ENCODE data around the gene LARP4B.

LARP4B gene

DNA sequence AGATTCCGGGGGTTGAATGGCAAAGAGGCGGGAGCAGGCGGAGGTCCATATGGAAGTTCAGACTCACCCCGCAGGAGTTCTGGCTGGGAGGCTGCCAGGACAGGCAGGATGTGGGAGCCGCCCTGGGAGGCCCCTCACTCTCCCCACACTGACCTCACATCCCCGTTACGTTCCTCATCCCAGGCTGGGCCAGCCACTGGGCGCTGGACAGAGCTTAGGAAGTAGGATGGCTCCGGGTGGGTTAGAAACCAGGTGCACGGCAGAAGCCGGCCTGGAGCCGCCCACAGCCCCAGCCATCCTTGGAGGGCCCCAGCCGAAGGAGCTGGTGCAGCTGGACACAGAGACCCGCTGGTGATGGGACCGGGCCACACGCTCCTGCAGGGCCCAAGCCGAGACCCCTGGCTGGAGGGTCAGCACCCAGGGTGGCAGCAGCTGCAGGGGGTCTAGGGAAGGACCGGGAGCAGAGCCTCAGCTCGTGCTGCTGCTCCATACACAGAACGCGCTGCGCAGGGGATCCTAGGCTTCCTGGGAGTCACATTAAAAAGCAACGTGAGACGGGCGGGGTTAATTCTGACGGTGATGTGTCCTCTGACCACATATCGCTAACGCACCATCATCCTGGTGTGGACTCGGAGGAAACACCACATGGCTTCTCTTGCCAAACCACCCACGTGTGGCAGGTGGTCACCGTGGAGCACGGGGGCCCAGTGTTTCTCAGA, 143.4 kb downstream of the LARP4B start:
- DNase-seq (ENCODE audit: low read depth in 2 of 2), result peak; percentile 21

DNA sequence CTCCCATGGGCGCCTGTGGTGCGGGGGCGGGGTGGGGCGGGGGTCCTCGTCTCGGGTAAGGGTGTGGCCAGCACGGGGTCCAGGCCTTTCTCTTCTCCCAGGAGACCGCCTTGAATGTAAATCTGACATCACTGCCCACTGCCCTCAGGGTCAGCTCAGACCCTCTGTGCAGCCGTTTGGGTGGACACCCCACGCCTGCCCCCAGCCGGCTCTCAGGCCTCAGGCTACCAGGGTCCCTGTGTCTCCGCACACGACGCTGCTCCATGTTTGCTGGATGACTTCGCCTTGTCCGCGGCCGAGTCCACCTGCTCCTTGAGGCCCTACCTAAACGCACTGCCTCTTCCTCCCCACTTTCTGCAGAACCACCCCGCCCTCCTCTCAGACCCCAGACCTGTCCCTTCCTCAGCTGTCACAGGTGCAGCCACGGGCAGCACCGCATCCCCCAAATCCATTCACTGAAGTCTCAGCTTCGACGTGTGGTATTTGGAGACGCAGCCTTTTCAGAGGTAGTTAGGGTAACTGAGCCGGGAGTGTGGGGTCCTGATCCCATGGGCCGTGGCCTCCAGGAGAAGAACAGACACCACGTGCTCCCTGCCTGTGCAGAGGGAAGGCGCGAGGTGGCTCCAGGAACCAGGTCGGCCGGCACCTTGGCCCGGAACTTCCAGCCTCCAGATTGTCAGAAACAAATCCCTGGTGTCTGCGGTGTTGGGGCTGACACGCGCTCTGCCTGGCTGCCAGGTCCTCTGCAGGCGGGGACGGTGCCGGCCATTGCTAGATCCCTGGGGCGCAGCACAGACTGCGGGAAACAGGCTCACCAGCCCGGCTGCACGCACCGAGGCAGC, 144.7 kb downstream of the LARP4B start:
- DNase-seq (ENCODE audit: low read depth in 2 of 2), result no peak

DNA sequence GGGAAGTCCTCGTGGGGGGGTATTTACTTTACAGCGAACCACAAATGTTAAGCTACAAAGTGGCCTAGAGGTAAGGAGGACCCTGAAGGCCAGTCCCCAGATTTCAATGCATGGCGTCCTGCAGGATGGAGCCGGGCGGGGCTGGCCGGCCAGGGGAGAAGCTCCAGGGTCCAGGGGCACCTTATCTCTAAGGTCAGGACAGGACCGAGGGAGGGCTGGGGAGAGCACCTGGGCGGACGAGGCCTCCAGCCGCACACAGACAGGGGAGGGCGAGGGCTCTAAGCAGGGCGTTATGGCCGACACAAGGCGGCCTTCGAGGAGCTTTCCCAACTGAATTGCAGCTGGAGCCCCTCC, 145.7 kb downstream of the LARP4B start:
- DNase-seq (ENCODE audit: low read depth in 2 of 2), result no peak

- no peak for DNase-seq (ENCODE audit: low read depth in 2 of 2)
Observed at GRCh38 chr10:785089-785860, 146.2 kb downstream of the LARP4B start.

DNA sequence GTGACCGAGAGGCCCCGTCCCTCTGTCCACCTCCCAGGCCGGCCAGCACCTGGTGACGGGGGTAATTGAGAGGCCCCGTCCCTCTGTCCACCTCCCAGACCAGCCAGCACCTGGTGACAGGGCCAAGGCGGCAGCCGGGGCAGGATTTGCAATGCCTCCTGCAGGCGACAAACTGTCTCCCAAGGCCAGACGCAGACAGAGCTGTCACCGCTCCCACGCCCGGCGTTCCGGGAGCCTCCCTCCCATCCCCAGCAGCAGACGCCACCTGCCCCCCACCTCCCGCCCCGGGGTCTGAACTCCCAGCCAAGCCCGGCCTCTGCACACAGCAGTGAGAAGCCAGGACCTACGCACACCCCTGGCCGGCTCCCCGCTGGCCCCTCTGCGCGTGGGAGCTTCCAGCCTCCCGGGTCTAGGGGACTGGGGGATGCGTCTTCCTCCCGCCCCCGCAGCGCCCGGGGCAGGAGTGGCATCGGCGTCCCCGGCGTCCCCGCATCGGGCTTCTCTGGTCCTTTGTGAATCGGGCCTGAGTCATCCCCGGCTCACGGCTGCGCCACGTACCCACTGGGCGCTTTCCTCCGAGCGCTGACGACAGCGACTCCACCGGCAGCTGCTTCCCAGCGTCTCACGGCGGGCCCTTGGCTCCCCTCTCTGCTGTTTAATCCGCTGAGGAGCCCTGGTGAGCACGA, 147.0 kb downstream of the LARP4B start:
- DNase-seq (ENCODE audit: low read depth in 2 of 2), result peak; percentile 32 to 42

DNA sequence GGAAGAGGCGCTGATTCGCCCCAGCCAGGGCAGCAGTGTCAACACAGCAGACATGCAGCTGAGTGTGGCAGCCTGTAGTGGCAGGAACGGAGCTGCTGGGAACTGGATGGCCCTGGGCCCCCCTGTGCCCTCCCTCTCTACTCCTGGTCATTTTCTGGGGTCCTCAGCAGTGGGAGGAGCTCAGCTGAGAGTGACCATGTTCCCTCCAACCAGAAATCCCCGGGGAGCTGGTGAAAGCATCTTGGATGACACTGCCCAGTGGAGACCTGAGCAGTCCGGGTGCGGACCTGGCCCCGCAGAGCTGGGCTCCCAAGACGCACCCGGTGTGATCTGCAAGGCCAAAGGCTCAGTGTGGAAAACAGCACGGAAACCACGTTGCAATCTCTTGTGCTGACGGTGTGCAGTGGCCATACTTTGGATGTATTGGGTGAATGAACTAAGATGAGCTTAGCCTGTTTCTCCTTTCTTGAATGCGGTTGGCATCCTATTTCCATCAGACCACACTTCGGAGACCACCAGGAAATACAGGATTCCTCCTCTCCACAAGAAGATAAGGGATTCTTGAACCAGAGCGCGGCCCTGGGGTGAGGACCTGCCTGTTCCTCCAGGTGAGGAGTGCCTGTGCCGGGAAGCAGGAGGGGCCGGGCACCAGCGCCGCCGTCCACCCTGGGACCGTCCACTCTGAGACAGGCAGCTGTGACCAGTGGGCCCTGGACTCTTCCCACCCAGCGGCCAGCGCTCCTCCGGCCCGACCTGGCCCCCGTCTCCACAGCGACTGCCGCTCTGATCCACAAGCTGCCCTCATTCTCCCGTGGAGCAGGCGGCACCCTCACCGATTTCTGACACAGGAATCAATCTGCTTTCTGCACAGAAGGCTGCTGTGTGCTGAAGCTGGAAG, 148.5 kb downstream of the LARP4B start:
- DNase-seq (ENCODE audit: low read depth in 2 of 2), result no peak

DNA sequence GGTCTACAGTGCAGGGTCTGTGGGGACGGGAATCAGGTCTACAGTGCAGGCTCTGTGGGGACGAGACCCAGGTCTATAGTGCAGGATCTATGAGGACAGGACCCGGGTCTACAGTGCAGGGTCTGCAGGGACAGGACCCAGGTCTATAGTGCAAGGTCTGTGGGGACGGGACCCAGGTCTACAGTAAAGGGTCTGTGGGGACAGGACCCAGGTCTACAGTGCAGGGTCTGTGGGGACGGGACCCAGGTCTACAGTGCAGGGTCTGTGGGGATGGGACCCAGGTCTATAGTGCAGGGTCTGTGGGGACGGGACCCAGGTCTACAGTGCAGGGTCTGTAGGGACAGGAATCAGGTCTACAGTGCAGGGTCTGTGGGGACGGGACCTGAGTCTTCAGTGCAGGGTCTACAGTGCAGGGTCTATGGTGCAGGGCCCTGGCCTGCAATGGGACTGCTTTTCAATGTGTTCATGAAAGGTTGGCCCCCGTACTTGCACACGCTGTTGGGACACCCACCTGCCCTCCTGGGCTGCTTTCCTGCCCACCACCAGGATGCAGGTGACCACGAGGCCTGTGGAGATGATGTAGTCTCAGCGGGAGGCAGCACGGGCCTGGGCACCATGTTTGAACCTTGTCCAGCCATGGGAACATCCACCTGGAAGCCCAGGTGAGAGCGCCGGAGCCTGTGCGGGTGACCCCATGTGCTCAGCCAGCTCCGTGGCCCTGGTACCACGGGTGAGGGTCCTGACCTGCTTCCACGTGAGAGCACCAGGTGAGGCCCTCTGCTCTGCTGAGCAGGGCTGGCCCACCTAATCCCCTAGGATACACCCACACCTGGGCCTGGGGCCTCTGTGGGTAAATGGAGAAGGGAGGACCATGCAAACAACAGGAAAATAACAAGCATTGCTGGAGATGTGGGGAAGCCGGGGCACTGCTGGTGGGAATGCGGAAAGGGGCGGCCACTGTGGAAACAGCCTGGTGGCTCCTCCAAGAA, 150.7 kb downstream of the LARP4B start:
- no peak for DNase-seq (ENCODE audit: low read depth in 2 of 2)

GRCh38 chr10:778626-779330, 152.7 kb downstream of the LARP4B start:
- DNase-seq (ENCODE audit: low read depth in 2 of 2), result no peak

DNA sequence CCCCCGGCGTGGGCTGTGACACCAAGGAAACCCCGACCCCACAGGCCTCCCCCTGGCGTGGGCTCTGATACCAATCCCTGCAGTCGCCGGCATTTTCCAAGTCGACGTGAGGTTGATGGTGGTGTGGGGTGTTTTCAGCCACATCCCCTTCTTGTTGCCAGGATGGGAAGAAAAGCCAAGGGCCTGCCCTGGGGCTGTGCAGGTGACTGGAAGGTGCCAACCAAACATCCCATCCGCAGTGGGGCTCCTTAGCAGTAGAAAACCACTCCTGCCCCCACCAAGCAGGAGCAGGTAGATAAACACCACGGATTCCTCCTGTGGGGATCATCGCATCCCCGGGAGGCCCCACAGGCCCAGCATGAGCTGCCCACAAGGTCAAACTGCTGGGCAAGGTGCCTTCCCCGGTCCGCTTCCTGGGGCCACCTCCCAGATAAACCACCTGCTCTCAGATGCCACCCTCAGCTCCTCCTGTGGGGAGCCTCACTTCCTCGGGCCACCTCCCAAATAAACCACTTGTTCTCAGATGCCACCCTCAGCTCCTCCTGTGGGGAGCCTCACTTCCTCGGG, 153.5 kb downstream of the LARP4B start:
- DNase-seq (ENCODE audit: low read depth in 2 of 2), result no peak

GRCh38 chr10:776772-777171, 154.7 kb downstream of the LARP4B start:
- no peak for DNase-seq (ENCODE audit: low read depth in 2 of 2)

- DNase-seq (ENCODE audit: low read depth in 2 of 2), result no peak
Observed at GRCh38 chr10:775245-776075, 156.0 kb downstream of the LARP4B start.

DNA sequence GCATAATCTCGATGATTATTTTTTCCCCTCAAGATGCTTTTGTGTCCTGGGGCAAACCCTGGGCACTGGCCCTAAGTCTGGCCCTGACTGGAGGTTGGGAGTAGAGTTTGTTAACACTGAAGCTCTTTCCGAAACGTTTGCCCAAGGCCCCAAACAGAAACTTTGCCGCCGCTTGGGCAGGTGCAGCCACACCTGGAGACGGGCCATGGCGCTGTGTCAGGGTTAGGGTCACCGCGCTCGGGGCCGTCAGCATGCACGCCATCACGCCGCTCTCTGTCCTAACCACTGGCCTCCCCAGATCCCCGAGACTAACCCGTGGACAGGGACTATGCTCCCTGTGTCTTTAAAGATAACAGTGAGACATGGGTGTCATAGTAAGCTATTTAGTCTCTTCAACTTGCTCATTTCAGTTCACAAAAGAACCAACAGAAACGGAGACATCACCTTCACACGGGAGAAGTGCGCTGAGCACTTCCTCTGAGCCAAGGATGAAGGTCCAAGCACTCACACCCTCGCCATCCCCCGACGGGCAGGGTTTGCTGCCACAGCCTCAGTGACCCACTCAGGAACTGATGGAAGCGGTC, 156.8 kb downstream of the LARP4B start:
- DNase-seq (ENCODE audit: low read depth in 2 of 2), result no peak

GRCh38 chr10:774223-774622, 157.3 kb downstream of the LARP4B start:
- DNase-seq (ENCODE audit: low read depth in 2 of 2), result no peak

- DNase-seq (ENCODE audit: low read depth in 2 of 2), result no peak
Observed at GRCh38 chr10:773562-774161, 157.8 kb downstream of the LARP4B start.

DNA sequence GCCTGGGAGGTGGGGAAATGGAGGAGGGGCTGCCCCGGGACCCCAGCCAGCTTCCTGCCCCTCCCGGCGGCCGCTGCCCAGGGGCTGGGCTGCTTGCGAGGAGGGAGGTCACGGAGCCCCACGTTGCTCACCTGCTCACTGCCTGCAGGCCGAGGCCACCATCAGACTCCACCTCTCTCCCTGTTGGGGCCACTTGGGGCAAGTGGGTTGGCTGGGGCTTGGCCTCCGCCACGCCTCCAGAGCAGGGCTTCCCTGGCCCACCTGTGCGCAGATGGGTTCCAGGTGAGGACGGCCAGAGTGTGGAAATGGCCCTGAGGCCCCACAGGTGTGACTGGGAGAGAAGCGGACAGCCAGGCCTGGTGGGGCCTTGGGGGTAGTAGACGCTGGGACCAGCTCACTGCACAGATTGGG, 159.3 kb downstream of the LARP4B start:
- DNase-seq (ENCODE audit: low read depth in 2 of 2), result no peak

GRCh38 chr10:771647-772046, 159.9 kb downstream of the LARP4B start:
- no peak for DNase-seq (ENCODE audit: low read depth in 2 of 2)

DNA sequence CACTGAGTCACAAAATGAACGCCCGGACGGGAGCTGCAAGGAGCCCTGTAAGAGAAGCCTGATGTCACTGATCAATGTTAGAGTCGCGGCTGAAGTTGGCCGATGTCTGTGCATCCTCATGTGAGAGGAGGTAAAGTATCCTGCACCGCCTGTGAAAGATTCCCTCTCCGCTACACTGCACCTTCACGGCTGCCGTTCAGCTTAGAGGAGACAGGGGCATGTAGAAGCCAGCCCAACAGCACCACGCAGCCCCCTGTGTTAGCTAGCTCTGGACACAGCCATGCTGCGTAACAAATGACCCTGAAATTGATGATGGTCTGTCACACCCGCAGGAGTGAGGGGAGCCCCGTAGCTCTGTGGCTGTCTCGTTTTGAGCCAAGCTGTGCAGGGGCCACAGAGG, 160.5 kb downstream of the LARP4B start:
- DNase-seq (ENCODE audit: low read depth in 2 of 2), result no peak
